Ascending aorta (tissue), 2 donors: ENCODE measurements around the gene SPTY2D1. TPM values are rescaled to one million over a fixed set of nuclear protein-coding genes. Genes with fewer than 3 reads are reported as not detected.

Experiments
- DNase-seq, 2 donors: peaks; one replicate each; pipeline ENCODE4 v3.0.0-alpha.2; 2019; ENCODE audit warnings: low spot score in 2 of 2
- H3K27ac ChIP-seq, 2 donors: fragments of 200-600 bp; sonication (generic); one replicate each; pipeline ENCODE4 v1.5.1; 2016 to 2017; ENCODE audit warnings: mild to moderate bottlenecking in 1 of 2
- H3K27me3 ChIP-seq: fragments of 200-600 bp; sonication (generic); one replicate; pipeline ENCODE4 v1.5.1; 2017
- H3K36me3 ChIP-seq, 2 donors: fragments of 200-600 bp; sonication (generic); one replicate each; pipeline ENCODE4 v1.5.1; 2016
- H3K4me1 ChIP-seq, 2 donors: fragments of 200-600 bp; sonication (generic); one replicate each; pipeline ENCODE4 v1.5.1; 2016 to 2017; ENCODE audit warnings: mild to moderate bottlenecking in 1 of 2
- H3K4me3 ChIP-seq, 2 donors: fragments of 200-600 bp; sonication (generic); one replicate each; pipeline ENCODE4 v1.5.1; 2016 to 2017; ENCODE audit warnings: mild to moderate bottlenecking in 1 of 2
- H3K9me3 ChIP-seq, 2 donors: fragments of 200-600 bp; sonication (generic); one replicate each; pipeline ENCODE4 v1.5.1; 2016
- intact Hi-C: fragments of 100-400 bp; cut with DNase I; formaldehyde crosslinking; loops from one replicate; pipeline ENCODE4 v1.15.1; 2023
- total RNA-seq: library from RNA; depleted of rRNA; stranded (reverse); fragments of >200 nt; gene quantifications from one replicate; pipeline ENCODE4 v1.1.0, GENCODE V29; 2016
- TF ChIP-seq, protein P1 (sequence below), 3 experiments: fragments of 200-600 bp in 2 of 3; fragments of 450-650 bp in 1 of 3; sonication (generic) in 2 of 3; IDR thresholded peaks; one replicate each; pipeline ENCODE4 v1.5.1; 2016 to 2019; ENCODE audit warnings: antibody characterized with exemption in 3 of 3, mild to moderate bottlenecking in 1 of 3, moderate library complexity in 1 of 3

Gene SPTY2D1
- total RNA-seq, 1 donor from 2014 or later, result 7.8 TPM

DNA sequence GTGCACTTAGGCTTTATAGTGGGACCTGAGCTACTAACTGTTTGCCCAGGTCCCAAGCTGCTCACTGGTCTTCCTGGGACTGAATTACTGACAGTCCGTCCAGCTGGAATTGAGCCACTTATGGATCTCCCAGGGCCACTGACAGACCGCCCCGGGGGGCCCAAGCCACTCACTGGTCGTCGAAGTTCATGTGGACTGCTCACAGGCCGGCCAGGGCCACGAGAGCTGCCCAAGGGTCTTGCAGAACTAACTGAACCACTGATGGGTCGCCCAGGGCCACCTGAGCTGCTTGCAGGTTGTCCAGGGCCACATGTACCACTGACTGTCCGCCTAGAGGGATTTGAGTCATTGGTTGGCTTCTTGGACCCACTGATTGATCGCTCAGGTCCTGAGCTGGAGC is 19.5 kb downstream of the SPTY2D1 start:
- no peaks in the 10 kb centered on the region for H3K27me3 ChIP-seq
- H3K27ac ChIP-seq, result no peak overlapping the region
- no peak for DNase-seq
- H3K4me3 ChIP-seq, result no peak overlapping the region
- TF ChIP-seq, protein P1, sequence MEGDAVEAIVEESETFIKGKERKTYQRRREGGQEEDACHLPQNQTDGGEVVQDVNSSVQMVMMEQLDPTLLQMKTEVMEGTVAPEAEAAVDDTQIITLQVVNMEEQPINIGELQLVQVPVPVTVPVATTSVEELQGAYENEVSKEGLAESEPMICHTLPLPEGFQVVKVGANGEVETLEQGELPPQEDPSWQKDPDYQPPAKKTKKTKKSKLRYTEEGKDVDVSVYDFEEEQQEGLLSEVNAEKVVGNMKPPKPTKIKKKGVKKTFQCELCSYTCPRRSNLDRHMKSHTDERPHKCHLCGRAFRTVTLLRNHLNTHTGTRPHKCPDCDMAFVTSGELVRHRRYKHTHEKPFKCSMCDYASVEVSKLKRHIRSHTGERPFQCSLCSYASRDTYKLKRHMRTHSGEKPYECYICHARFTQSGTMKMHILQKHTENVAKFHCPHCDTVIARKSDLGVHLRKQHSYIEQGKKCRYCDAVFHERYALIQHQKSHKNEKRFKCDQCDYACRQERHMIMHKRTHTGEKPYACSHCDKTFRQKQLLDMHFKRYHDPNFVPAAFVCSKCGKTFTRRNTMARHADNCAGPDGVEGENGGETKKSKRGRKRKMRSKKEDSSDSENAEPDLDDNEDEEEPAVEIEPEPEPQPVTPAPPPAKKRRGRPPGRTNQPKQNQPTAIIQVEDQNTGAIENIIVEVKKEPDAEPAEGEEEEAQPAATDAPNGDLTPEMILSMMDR (IDR thresholded peaks at IDR 0.05), result no peak
- peaks cover 45 to 54% of the 10 kb centered on the region in 2 donors for H3K36me3 ChIP-seq
- peaks cover 4 to 12% of the 10 kb centered on the region in 2 donors for H3K4me1 ChIP-seq
- intact Hi-C loops, result no loop called here
- H3K9me3 ChIP-seq, result no peaks in the 10 kb centered on the region

DNA sequence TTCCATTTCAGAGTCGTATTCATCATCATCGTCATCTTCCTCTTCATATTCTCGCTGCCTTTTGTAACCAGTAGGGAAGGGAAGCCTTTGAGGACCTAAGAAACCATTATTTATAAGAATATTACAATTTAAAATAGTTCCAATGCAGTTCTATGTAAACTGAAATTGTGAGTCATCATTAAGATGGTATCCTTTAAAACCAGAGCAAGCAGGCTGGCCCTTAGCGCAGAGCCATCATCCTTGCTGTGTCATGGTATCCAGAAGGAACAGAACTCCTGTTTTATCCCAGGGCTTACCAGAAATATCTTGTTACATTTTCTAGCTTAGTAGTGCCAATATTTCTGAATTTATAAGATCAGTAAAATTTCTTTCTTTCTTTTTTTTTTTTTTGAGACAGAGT is 21.7 kb downstream of the SPTY2D1 start:
- intact Hi-C loops, result no loop called here
- Histone ChIP-seq H3K4me3 (no peak overlapping the region), H3K27ac (no peak overlapping the region), H3K9me3 (no peaks in the 10 kb centered on the region), H3K4me1 (peaks cover 0 to 4% of the 10 kb centered on the region in 2 donors), H3K36me3 (peaks cover 51 to 74% of the 10 kb centered on the region in 2 donors), H3K27me3 (no peaks in the 10 kb centered on the region)
- TF ChIP-seq, protein P1 (IDR thresholded peaks at IDR 0.05), result no peak
- DNase-seq, result no peak

DNA sequence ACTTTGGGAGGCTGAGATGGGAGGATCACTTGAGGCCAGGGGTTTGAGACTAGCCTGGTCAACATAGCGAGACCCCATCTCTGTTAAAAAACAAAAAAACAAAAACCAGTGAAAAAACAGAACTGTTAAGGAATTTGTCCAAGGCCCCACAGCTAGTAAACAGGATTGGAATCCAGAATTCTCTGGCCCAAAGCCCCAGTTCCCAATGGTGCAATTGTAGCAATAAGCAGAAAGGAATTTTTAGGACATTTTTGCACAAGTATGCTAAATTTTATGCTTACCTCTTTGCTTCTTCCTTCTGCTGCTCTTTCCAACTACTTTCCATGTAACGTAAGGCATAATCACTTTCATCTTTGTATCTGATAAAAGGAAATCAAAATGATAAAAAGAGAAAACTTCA is 22.9 kb downstream of the SPTY2D1 start:
- H3K27ac ChIP-seq, result no peak overlapping the region
- no peaks in the 10 kb centered on the region for H3K4me1 ChIP-seq
- no peak overlapping the region for H3K4me3 ChIP-seq
- no peak for DNase-seq
- intact Hi-C loops, result no loop called here
- H3K9me3 ChIP-seq, result no peaks in the 10 kb centered on the region
- TF ChIP-seq, protein P1 (IDR thresholded peaks at IDR 0.05), result no peak
- H3K36me3 ChIP-seq, result peaks cover 55 to 80% of the 10 kb centered on the region in 2 donors
- H3K27me3 ChIP-seq, result no peaks in the 10 kb centered on the region

DNA sequence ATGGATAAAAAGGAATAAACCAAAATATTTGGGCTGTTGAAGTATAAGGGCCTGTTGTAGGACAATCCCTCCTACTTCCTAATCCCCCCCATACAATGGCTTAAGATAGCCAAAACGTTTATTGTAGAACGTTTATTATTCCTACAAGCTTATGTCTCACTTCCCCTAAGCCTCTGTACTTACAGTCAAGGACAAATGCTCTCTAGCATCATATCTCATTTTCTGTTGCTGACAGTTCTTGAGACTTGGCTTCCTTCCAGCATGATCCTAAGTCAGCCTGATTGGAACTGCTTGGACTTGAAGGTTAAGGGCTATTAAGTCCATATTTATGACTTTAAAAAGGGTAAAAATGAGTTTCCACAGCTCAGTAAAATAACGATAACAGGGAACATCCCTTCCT is 25.8 kb downstream of the SPTY2D1 start:
- H3K36me3 ChIP-seq, result peaks cover 38 to 62% of the 10 kb centered on the region in 2 donors

DNA sequence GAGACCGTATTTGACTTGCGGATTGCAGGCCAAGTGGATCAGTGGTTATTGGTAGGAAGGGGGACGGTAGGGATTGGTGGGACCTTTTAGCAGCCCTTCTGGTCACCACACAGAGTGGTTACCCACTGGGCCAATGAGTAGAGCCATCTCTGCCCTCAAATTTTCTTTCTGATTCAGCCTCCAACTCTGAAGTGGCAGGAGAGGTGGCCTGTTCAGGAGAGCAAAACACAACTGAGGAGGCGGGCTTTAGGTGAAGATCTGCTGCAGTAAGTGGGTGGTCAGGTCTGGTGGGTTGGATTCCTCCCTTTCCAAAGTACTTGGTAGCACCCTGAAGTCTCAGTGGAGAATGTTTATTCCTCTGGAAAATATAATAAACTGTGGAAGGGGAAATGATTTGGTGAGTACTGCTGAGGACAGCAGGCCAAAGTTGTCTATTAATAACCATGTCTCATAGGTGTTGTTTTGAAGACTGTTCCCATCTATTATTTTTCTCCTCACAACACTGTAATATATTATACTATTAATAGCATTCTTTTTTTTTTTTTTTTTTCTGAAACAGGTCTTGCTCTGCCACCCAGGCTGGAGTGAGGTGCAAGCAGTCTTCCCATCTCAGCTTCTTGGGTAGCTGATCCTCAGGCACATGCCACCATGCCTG is 33.1 kb downstream of the SPTY2D1 start:
- no peak overlapping the region for H3K4me3 ChIP-seq
- TF ChIP-seq, protein P1 (IDR thresholded peaks at IDR 0.05), result no peak
- no peaks in the 10 kb centered on the region for H3K4me1 ChIP-seq
- H3K27ac ChIP-seq, result no peak overlapping the region
- H3K9me3 ChIP-seq, result no peaks in the 10 kb centered on the region
- DNase-seq, result no peak
- intact Hi-C loops, result loop anchor here (5.0 kb wide), 1 partner anchor 41 kb away; no protein-coding TSS in a partner anchor
- H3K27me3 ChIP-seq, result no peaks in the 10 kb centered on the region
- peaks cover 4 to 10% of the 10 kb centered on the region in 2 donors for H3K36me3 ChIP-seq

More for the DNA sequence above, 25.8 kb downstream of the SPTY2D1 start:
- H3K4me1 ChIP-seq, result no peaks in the 10 kb centered on the region
- no peak overlapping the region for H3K27ac ChIP-seq
- DNase-seq, result no peak
- intact Hi-C loops, result no loop called here
- H3K9me3 ChIP-seq, result no peaks in the 10 kb centered on the region
- TF ChIP-seq, protein P1 (IDR thresholded peaks at IDR 0.05), result no peak
- no peak overlapping the region for H3K4me3 ChIP-seq
- no peaks in the 10 kb centered on the region for H3K27me3 ChIP-seq
